Stimulated activated naive CD8-positive, alpha-beta T cell treated with anti-CD3 and anti-CD28 coated beads, Interleukin-15, Interleukin-2, amounts not matched to agents 100 ng/mL and 50 ng/mL, for 24 hours (primary cell): ENCODE measurements around the gene CD164.

Experiments used
- H3K27ac Mint-ChIP-seq: one replicate; pipeline ENCODE4 v1.8.0; 2021; ENCODE audit warnings: mild to moderate bottlenecking, mixed read lengths
- H3K27me3 Mint-ChIP-seq: one replicate; pipeline ENCODE4 v1.8.0; 2021; ENCODE audit warnings: mixed read lengths
- H3K36me3 Mint-ChIP-seq: one replicate; pipeline ENCODE4 v1.8.0; 2021; ENCODE audit warnings: low read depth, mixed read lengths
- H3K4me1 Mint-ChIP-seq: one replicate; pipeline ENCODE4 v1.8.0; 2021; ENCODE audit warnings: low read depth, mixed read lengths
- H3K4me3 Mint-ChIP-seq: one replicate; pipeline ENCODE4 v1.8.0; 2021; ENCODE audit warnings: mild to moderate bottlenecking, mixed read lengths
- H3K9me3 Mint-ChIP-seq: one replicate; pipeline ENCODE4 v1.8.0; 2021; ENCODE audit warnings: mixed read lengths

The CD164 gene

GRCh38 chr6:109381747-109382575 is at the start of gene CD164:
CD164 (minus strand) TSS chr6:109382467; CDS start chr6:109382378, 89 bp downstream.
- peaks cover 57% of the 10 kb centered on the region for H3K4me1 Mint-ChIP-seq
- H3K36me3 Mint-ChIP-seq, result peaks cover 37% of the 10 kb centered on the region

GRCh38 chr6:109429496-109429895 is 47.2 kb upstream of the CD164 start:
- H3K36me3 Mint-ChIP-seq, result no peaks in the 10 kb centered on the region
- H3K4me3 Mint-ChIP-seq, result no peak overlapping the region
- H3K9me3 Mint-ChIP-seq, result no peaks in the 10 kb centered on the region
- peaks cover 11% of the 10 kb centered on the region for H3K4me1 Mint-ChIP-seq
- H3K27ac Mint-ChIP-seq, result no peak overlapping the region
- peaks cover 3% of the 10 kb centered on the region for H3K27me3 Mint-ChIP-seq

More at GRCh38 chr6:109381747-109382575, at the start of gene CD164:
- no peaks in the 10 kb centered on the region for H3K27me3 Mint-ChIP-seq
- no peaks in the 10 kb centered on the region for H3K9me3 Mint-ChIP-seq
- peak within 1 kb of the TSS; percentile 99 for H3K4me3 Mint-ChIP-seq
- H3K27ac Mint-ChIP-seq, result peak within 1 kb of the TSS; percentile 99

- no peaks in the 10 kb centered on the region for H3K36me3 Mint-ChIP-seq
Measured at GRCh38 chr6:109428889-109429477, 46.7 kb upstream of the CD164 start.

GRCh38 chr6:109424946-109425345 is 42.7 kb upstream of the CD164 start:
- Mint-ChIP-seq H3K27ac (no peak overlapping the region), H3K4me3 (no peak overlapping the region), H3K9me3 (no peaks in the 10 kb centered on the region), H3K36me3 (no peaks in the 10 kb centered on the region), H3K27me3 (peaks cover 3% of the 10 kb centered on the region), H3K4me1 (peaks cover 11% of the 10 kb centered on the region)

More at GRCh38 chr6:109428889-109429477, 46.7 kb upstream of the CD164 start:
- Mint-ChIP-seq H3K27ac (no peak overlapping the region), H3K27me3 (peaks cover 3% of the 10 kb centered on the region), H3K4me3 (no peak overlapping the region), H3K4me1 (peaks cover 11% of the 10 kb centered on the region), H3K9me3 (no peaks in the 10 kb centered on the region)

GRCh38 chr6:109421184-109421583 is 38.9 kb upstream of the CD164 start:
- no peaks in the 10 kb centered on the region for H3K27me3 Mint-ChIP-seq
- peaks cover 11% of the 10 kb centered on the region for H3K4me1 Mint-ChIP-seq
- H3K4me3 Mint-ChIP-seq, result no peak overlapping the region
- H3K36me3 Mint-ChIP-seq, result no peaks in the 10 kb centered on the region
- no peak overlapping the region for H3K27ac Mint-ChIP-seq
- no peaks in the 10 kb centered on the region for H3K9me3 Mint-ChIP-seq

GRCh38 chr6:109420751-109421150 is 38.5 kb upstream of the CD164 start:
- Mint-ChIP-seq H3K36me3 (no peaks in the 10 kb centered on the region), H3K4me3 (no peak overlapping the region), H3K4me1 (peaks cover 6% of the 10 kb centered on the region), H3K27me3 (no peaks in the 10 kb centered on the region), H3K27ac (no peak overlapping the region), H3K9me3 (no peaks in the 10 kb centered on the region)

- no peaks in the 10 kb centered on the region for H3K27me3 Mint-ChIP-seq
- H3K36me3 Mint-ChIP-seq, result no peaks in the 10 kb centered on the region
- no peaks in the 10 kb centered on the region for H3K9me3 Mint-ChIP-seq
- no peak overlapping the region for H3K27ac Mint-ChIP-seq
- H3K4me1 Mint-ChIP-seq, result no peaks in the 10 kb centered on the region
- no peak overlapping the region for H3K4me3 Mint-ChIP-seq
Measured at GRCh38 chr6:109417646-109418045, 35.4 kb upstream of the CD164 start.

GRCh38 chr6:109411034-109411433 is 28.8 kb upstream of the CD164 start:
- Mint-ChIP-seq H3K36me3 (no peaks in the 10 kb centered on the region), H3K27me3 (no peaks in the 10 kb centered on the region), H3K9me3 (no peaks in the 10 kb centered on the region), H3K4me1 (no peaks in the 10 kb centered on the region), H3K4me3 (no peak overlapping the region), H3K27ac (no peak overlapping the region)

GRCh38 chr6:109406196-109406595 is 23.9 kb upstream of the CD164 start:
- no peak overlapping the region for H3K4me3 Mint-ChIP-seq
- no peaks in the 10 kb centered on the region for H3K36me3 Mint-ChIP-seq
- no peaks in the 10 kb centered on the region for H3K4me1 Mint-ChIP-seq
- H3K27ac Mint-ChIP-seq, result no peak overlapping the region
- no peaks in the 10 kb centered on the region for H3K27me3 Mint-ChIP-seq
- no peaks in the 10 kb centered on the region for H3K9me3 Mint-ChIP-seq

GRCh38 chr6:109397020-109397419 is 14.8 kb upstream of the CD164 start:
- Mint-ChIP-seq H3K27me3 (no peaks in the 10 kb centered on the region), H3K9me3 (no peaks in the 10 kb centered on the region), H3K36me3 (no peaks in the 10 kb centered on the region), H3K4me1 (peaks cover 5% of the 10 kb centered on the region), H3K4me3 (no peak overlapping the region), H3K27ac (no peak overlapping the region)

GRCh38 chr6:109396046-109396718 is 13.9 kb upstream of the CD164 start:
- H3K27ac Mint-ChIP-seq, result no peak overlapping the region
- H3K4me3 Mint-ChIP-seq, result no peak overlapping the region
- no peaks in the 10 kb centered on the region for H3K9me3 Mint-ChIP-seq
- peaks cover 5% of the 10 kb centered on the region for H3K4me1 Mint-ChIP-seq
- no peaks in the 10 kb centered on the region for H3K36me3 Mint-ChIP-seq
- no peaks in the 10 kb centered on the region for H3K27me3 Mint-ChIP-seq

- no peaks in the 10 kb centered on the region for H3K9me3 Mint-ChIP-seq
- peaks cover 11% of the 10 kb centered on the region for H3K4me1 Mint-ChIP-seq
- no peak overlapping the region for H3K27ac Mint-ChIP-seq
- no peaks in the 10 kb centered on the region for H3K27me3 Mint-ChIP-seq
- H3K4me3 Mint-ChIP-seq, result no peak overlapping the region
- H3K36me3 Mint-ChIP-seq, result no peaks in the 10 kb centered on the region
Measured at GRCh38 chr6:109393886-109394281, 11.6 kb upstream of the CD164 start.

- H3K9me3 Mint-ChIP-seq, result no peaks in the 10 kb centered on the region
- no peak overlapping the region for H3K27ac Mint-ChIP-seq
- no peaks in the 10 kb centered on the region for H3K36me3 Mint-ChIP-seq
- no peaks in the 10 kb centered on the region for H3K27me3 Mint-ChIP-seq
- H3K4me1 Mint-ChIP-seq, result peaks cover 11% of the 10 kb centered on the region
- no peak overlapping the region for H3K4me3 Mint-ChIP-seq
Measured at GRCh38 chr6:109393157-109393885, 11.1 kb upstream of the CD164 start.

- H3K36me3 Mint-ChIP-seq, result no peaks in the 10 kb centered on the region
- H3K9me3 Mint-ChIP-seq, result no peaks in the 10 kb centered on the region
- no peaks in the 10 kb centered on the region for H3K27me3 Mint-ChIP-seq
- H3K27ac Mint-ChIP-seq, result no peak overlapping the region
- H3K4me3 Mint-ChIP-seq, result no peak overlapping the region
- peaks cover 9% of the 10 kb centered on the region for H3K4me1 Mint-ChIP-seq
Measured at GRCh38 chr6:109389650-109390274, 7.5 kb upstream of the CD164 start.
